Kasumi-1 (cell line): ENCODE data around the gene VIT.

Experiments used
- DNase-seq, 2 experiments: peaks; one replicate each; lab custom pipeline; 2025; lab: John Stamatoyannopoulos, UW

VIT gene

DNA sequence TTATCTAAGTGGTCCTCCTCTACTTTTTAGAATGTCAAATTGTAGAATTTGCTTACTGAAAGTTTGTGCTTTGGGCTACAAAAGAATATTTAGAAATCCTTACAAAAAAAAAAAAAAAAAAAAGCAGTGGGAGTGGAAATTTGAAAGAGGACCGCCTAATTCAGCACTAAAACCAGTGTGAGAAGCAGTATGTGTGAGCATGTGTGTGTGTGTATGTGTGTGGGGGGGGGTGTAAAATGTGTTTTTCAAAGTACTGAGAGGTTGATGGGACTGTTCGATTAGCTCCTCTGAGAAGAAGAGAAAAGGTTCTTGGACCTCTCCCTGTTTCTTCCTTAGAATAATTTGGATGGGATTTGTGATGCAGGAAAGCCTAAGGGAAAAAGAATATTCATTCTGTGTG is at the start of gene VIT:
TSS of gene VIT (plus strand) at position 175 of the 400 bp plus-strand sequence. CDS start 19,664 bp downstream, outside the sequence.
- no peak for DNase-seq

GRCh38 chr2:36650031-36650829 is 46.3 kb upstream of the VIT start:
- no peak for DNase-seq

- no peak for DNase-seq
Observed at GRCh38 chr2:36653155-36653554, 43.4 kb upstream of the VIT start.

DNA sequence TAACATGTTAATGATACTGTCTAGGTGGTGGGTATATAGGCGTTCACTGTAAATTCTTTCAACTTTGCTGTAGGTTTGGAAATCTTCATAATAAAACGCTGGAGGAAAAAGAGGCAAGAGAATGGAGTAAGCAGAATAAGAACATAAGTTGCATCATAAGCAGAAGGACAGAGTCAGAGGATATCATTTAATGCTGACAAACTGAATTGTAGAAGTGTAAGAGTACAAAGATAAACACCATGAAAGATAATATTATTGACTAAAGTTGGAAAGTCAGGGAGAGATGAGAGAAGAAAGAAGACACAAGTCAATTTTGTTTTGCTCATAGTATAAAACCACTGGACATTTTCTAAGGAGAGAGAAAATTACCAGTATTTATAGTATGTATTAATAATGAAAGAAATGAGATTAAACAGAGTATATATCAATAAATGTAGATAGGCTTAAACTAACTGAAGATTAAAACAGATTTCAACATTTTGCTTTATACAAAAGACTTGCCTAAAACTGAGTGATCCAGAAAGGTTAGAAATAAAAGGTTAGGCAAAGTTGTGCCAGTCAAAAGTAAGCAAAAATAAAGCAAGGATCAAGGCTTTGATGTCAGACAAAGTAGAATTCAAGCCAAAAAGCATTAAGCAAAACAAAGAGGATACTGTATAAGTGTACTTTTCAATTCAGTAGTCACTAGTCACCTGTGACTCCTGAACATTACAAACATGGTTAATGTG is 42.4 kb upstream of the VIT start:
- no peak for DNase-seq

- DNase-seq = no peak
Observed at GRCh38 chr2:36655453-36655852, 41.1 kb upstream of the VIT start.

DNA sequence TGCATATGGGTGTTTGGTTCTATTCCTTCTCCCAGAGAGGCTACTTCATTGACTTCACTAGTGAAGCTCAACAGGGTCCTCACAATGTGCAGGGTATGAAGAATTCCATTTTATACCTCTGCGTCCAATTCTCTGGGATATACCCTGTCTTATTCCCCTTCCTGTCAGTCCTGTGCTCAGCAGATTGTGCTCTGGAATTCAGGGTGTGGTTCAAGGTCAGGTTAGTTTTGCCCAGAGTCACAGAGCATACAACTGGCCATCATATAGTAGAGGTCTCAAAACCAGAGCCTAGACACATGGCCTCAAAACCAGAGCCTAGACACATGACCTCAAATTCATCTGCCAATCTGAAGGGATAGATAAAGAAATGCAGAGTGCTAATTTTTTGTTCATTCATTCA is 38.8 kb upstream of the VIT start:
- DNase-seq = no peak

GRCh38 chr2:36658277-36658748 is 38.2 kb upstream of the VIT start:
- DNase-seq = no peak

GRCh38 chr2:36659218-36659617 is 37.3 kb upstream of the VIT start:
- no peak for DNase-seq

DNA sequence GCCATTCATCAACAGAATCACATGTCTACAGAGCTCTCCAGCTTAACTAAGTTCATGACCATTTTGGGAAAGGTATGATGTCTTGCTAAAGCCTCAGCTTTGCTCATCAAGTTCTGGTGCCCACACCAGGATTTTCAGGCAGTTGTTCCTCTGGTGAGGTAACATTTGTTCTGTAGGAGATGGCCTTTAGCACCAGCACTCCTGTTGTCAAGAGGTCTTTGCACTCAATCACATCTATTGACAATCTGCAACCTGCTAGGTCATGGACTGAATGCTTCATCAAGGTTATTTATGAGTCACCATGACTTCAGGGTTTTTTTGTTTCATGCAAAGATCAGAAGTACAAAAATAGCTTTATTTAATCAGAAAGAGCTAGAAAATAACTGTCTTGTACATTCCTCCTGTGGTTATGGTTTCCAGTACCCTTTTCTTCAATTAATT is 36.6 kb upstream of the VIT start:
- DNase-seq = no peak

GRCh38 chr2:36662638-36663037 is 33.9 kb upstream of the VIT start:
- no peak for DNase-seq

DNA sequence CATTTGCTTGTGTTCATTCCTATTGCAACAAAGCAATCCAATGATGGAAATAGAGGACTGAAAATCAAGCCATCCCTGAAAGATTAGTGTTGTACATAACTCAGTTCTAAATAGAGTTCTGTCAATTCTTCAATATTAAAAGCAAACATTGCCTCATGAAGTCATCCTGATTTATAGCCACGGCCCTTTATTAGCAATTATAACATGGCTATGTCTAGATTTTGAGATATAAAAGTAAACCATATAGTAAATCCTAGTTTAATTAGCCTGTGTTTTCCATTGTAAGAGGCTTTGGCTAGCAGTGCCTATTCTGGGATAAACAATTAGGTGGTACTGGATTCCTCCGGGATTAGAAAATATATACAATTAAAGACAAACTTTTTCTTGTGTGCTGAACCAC is 33.2 kb upstream of the VIT start:
- no peak for DNase-seq

GRCh38 chr2:36663851-36664695 is 32.4 kb upstream of the VIT start:
- peak; percentile 64 to 77 for DNase-seq

GRCh38 chr2:36664696-36665076 is 31.8 kb upstream of the VIT start:
- no peak for DNase-seq

DNA sequence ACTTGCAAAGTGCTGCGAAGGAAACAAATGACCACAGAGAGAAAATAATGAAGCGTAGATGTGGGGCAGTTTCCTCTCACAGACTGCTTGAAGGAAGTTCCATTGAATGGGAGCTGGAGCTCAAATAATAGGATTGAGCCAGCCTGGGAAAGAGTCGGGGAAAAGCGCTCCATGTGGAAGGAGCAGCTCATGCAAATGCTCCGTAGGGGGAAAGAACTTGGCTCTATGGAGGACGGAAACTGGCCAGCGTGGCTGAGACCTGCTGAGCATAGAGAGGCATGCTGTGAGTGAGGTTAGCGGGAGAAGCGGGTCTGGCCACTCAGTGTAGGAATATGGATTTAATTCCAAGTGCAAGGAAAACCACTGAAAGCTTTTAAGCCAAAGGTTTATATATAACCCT is 28.6 kb upstream of the VIT start:
- DNase-seq = no peak

DNA sequence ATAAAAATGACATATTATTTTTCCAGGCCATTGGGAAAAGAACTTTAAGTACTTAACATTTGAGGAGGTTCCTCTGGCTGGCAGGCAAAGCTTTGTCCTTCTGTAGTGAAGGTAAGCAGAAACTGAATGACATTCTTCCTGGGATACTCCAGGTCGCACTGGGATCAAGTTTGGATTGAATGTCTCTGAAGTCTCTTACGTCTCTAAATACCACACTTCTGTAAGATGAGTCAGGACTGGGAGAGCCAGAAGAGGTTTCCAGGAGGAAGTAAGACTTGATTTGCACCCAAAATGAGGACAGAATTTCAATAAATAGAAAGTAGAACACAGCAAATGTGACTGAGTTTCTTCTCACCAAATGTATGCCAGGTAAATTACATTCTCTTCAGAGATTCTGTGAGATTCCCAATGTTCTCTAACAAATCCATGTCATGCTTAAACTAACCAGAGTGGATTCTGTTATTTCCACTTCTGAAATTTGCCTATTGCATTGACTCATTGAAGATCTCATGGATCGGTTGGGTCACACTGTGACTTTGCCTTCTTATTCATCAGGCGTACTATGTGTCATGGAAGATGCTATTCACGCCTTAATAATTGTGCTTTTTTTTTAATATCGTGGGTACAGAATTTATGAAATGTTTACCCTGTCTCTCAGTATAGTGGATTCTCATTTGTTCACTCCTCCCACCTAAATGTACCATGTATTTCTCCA is 25.5 kb upstream of the VIT start:
- DNase-seq = no peak

GRCh38 chr2:36671731-36672130 is 24.8 kb upstream of the VIT start:
- DNase-seq = no peak

DNA sequence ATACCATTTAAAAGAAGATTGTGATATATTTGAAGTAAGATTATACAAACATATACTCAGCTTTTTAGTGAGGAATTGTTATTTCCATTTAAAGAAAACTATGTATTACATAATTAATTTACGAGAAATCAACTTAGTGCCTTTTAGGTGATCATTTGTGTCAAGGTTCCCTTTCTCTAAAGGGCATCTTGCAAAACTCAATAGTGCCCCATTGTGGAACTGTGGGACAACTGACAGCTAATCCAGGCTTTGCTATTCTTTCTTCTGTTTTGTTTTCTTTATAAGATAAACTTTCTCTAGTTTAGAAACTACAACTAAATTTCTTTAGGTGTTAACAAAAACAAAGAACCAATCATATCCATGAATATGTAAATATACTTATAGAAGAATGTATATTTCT is 24.3 kb upstream of the VIT start:
- DNase-seq = peak; percentile 42 to 44

- DNase-seq = no peak
Observed at GRCh38 chr2:36675579-36676282, 20.8 kb upstream of the VIT start.

GRCh38 chr2:36676364-36676763 is 20.1 kb upstream of the VIT start:
- no peak for DNase-seq

DNA sequence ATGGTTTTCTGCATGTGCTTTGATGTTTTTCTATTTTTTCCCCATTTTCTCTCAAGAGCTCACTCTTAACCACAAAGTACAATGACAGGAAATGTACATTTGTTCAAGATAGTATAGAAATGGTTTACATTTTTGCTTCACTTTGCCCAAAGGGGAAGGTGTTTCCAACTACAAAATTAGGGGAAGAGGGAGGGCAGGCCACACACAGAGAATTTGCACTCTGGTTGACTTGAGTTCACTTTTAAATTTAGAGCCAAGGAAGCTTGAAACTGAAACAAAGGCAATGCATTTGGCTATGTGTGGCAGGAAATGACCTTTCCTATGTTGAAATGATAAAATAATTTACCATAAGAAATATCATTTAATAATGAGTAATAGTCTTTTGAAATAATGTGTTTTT is 19.1 kb upstream of the VIT start:
- DNase-seq = peak; percentile 59 to 65

DNA sequence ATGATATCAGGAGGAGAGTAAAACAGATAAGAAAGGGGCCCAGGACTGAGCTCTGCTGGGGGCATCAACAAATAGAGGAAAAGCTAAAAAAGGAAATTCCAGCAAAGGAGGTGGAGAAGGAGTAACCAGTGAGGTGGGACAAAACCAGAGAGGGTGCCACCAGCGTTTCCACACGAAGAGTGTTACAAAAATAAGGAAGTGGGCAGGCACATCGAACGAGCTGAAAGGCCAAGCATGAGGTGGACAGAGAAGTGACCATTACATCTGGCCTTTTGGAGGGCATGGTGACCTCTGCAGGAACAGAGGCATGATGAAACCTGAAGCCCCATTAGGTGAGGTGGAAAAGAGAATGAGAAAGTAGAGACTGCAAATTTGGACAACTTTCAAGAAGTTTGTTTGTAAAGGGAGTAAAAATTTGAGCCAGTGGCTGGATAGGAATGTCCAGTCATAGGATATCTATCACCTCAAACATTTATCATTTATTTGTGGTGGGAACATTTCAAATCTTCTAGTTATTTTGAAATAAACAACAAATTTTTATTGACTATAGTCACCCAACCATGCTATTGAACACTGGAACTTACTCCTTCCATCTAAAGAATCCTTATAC is 18.4 kb upstream of the VIT start:
- DNase-seq = no peak
